ENCODE data around the gene PTGR3. TPM values are rescaled to one million over a fixed set of nuclear protein-coding genes. Genes with fewer than 3 reads are reported as not detected.

PTGR3 gene
- total RNA-seq, result 19.0 and 19.3 TPM in 2 replicates

- H3K27me3 Mint-ChIP-seq, result peaks cover 6% of the 10 kb centered on the region
- ChIA-PET CTCF (no interaction called here), POLR2A (interaction anchor here (0.5 to 1.6 kb wide), 7 partner anchors 11 to 1147 kb away, joined by 3 to 14 read pairs (median 3); partner anchors contain the start of genes CNDP2 and ZNF407)
- DNase-seq (peak; percentile 68), ATAC-seq (ENCODE audit: low read depth) (peak; percentile 66)
- peak within 1 kb of the TSS; percentile 90 for H3K27ac Mint-ChIP-seq
- peaks cover 13% of the 10 kb centered on the region for H3K36me3 Mint-ChIP-seq (ENCODE audit: low read depth)
- peak within 1 kb of the TSS; percentile 91 for H3K4me3 Mint-ChIP-seq
- H3K9me3 Mint-ChIP-seq, result no peaks in the 10 kb centered on the region
- peaks cover 59% of the 10 kb centered on the region for H3K4me1 Mint-ChIP-seq
- intact Hi-C loops (cut with micrococcal nuclease), result loop anchor here (1.0 to 5.0 kb wide), 3 partner anchors 402 to 1283 kb away; no protein-coding TSS in a partner anchor
- TF ChIP-seq CTCF (IDR thresholded peaks at IDR 0.05), result no peak
Measured at GRCh38 chr18:75209129-75209950, at the start of gene PTGR3. TSS of gene PTGR3 (minus strand) at chr18:75209139. CDS start at chr18:75209058, 81 bp downstream.

- DNase-seq (no peak), ATAC-seq (ENCODE audit: low read depth) (no peak)
- Mint-ChIP-seq H3K27ac (no peak overlapping the region), H3K36me3 (ENCODE audit: low read depth) (no peaks in the 10 kb centered on the region), H3K4me1 (peaks cover 16% of the 10 kb centered on the region), H3K4me3 (no peak overlapping the region), H3K9me3 (no peaks in the 10 kb centered on the region), H3K27me3 (no peaks in the 10 kb centered on the region)
- POLR2A ChIA-PET, result no interaction called here
- CTCF ChIA-PET, result no interaction called here
- intact Hi-C loops (cut with micrococcal nuclease), result no loop called here
- TF ChIP-seq CTCF (IDR thresholded peaks at IDR 0.05), result no peak
Measured at GRCh38 chr18:75257605-75258004, 48.7 kb upstream of the PTGR3 start.

GRCh38 chr18:75256376-75256775, 47.4 kb upstream of the PTGR3 start:
- H3K36me3 Mint-ChIP-seq (ENCODE audit: low read depth), result no peaks in the 10 kb centered on the region
- no peak overlapping the region for H3K27ac Mint-ChIP-seq
- H3K9me3 Mint-ChIP-seq, result no peaks in the 10 kb centered on the region
- H3K4me3 Mint-ChIP-seq, result no peak overlapping the region
- no peak for TF ChIP-seq CTCF (IDR thresholded peaks at IDR 0.05)
- intact Hi-C loops (cut with micrococcal nuclease), result no loop called here
- CTCF ChIA-PET, result no interaction called here
- POLR2A ChIA-PET, result no interaction called here
- DNase-seq (no peak), ATAC-seq (ENCODE audit: low read depth) (no peak)
- H3K4me1 Mint-ChIP-seq, result peaks cover 8% of the 10 kb centered on the region
- no peaks in the 10 kb centered on the region for H3K27me3 Mint-ChIP-seq

- no peak for TF ChIP-seq CTCF (IDR thresholded peaks at IDR 0.05)
- peaks cover 3% of the 10 kb centered on the region for H3K4me1 Mint-ChIP-seq
- no peak for DNase-seq
- H3K9me3 Mint-ChIP-seq, result no peaks in the 10 kb centered on the region
- H3K27ac Mint-ChIP-seq, result no peak overlapping the region
- no peak for ATAC-seq (ENCODE audit: low read depth)
- intact Hi-C loops (cut with micrococcal nuclease), result no loop called here
- H3K36me3 Mint-ChIP-seq (ENCODE audit: low read depth), result no peaks in the 10 kb centered on the region
- H3K27me3 Mint-ChIP-seq, result no peaks in the 10 kb centered on the region
- no peak overlapping the region for H3K4me3 Mint-ChIP-seq
- ChIA-PET CTCF (no interaction called here), POLR2A (no interaction called here)
Measured at GRCh38 chr18:75255094-75255493, 46.2 kb upstream of the PTGR3 start.

- no peak overlapping the region for H3K27ac Mint-ChIP-seq
- DNase-seq (no peak), ATAC-seq (ENCODE audit: low read depth) (no peak)
- intact Hi-C loops (cut with micrococcal nuclease), result no loop called here
- CTCF ChIA-PET, result no interaction called here
- POLR2A ChIA-PET, result no interaction called here
- H3K36me3 Mint-ChIP-seq (ENCODE audit: low read depth), result no peaks in the 10 kb centered on the region
- no peak for TF ChIP-seq CTCF (IDR thresholded peaks at IDR 0.05)
- no peaks in the 10 kb centered on the region for H3K27me3 Mint-ChIP-seq
- no peaks in the 10 kb centered on the region for H3K9me3 Mint-ChIP-seq
- no peak overlapping the region for H3K4me3 Mint-ChIP-seq
- peaks cover 3% of the 10 kb centered on the region for H3K4me1 Mint-ChIP-seq
Measured at GRCh38 chr18:75253784-75254183, 44.8 kb upstream of the PTGR3 start.

All from activated B cell treated with CpG ODN at 0.5 μM for 24 hours (primary cell).